Activated CD4-positive, alpha-beta T cell treated with anti-CD3 and anti-CD28 coated beads, Interleukin-10, Interleukin-2, amounts not matched to agents 100 ng/mL and 50 ng/mL, durations not matched to agents 16 hours and 8 hours (primary cell): Measurements from ENCODE around the gene NTN3.
"Not testable (repeated sequence)": the region's sequence is repeated elsewhere in the genome, so short reads cannot be mapped to it uniquely, and the experiment has no call there.

Source experiments
- DNase-seq: peaks from one replicate; pipeline ENCODE4 v3.0.0-alpha.2; 2020

Gene NTN3

GRCh38 chr16:2441143-2441804 lies 29.8 kb upstream of the NTN3 start:
- not testable (repeated sequence) for DNase-seq

GRCh38 chr16:2443555-2443954 lies 27.5 kb upstream of the NTN3 start:
- DNase-seq, result no peak

- DNase-seq, result no peak
Measured at GRCh38 chr16:2447920-2448583, 23.0 kb upstream of the NTN3 start.

- no peak for DNase-seq
Measured at GRCh38 chr16:2449118-2449517, 22.0 kb upstream of the NTN3 start.

GRCh38 chr16:2450535-2450934 lies 20.6 kb upstream of the NTN3 start:
- no peak for DNase-seq

- DNase-seq, result no peak
Measured at GRCh38 chr16:2450975-2451381, 20.1 kb upstream of the NTN3 start.

GRCh38 chr16:2451851-2452320 lies 19.2 kb upstream of the NTN3 start:
- DNase-seq, result no peak

GRCh38 chr16:2452650-2453049 lies 18.4 kb upstream of the NTN3 start:
- no peak for DNase-seq

- no peak for DNase-seq
Measured at GRCh38 chr16:2455081-2455845, 15.8 kb upstream of the NTN3 start.

- no peak for DNase-seq
Measured at GRCh38 chr16:2456551-2457153, 14.4 kb upstream of the NTN3 start.

GRCh38 chr16:2457267-2457666 lies 13.8 kb upstream of the NTN3 start:
- no peak for DNase-seq

- no peak for DNase-seq
Measured at GRCh38 chr16:2457946-2458345, 13.2 kb upstream of the NTN3 start.

GRCh38 chr16:2458887-2459646 lies 12.0 kb upstream of the NTN3 start:
- no peak for DNase-seq

GRCh38 chr16:2459647-2460390 lies 11.3 kb upstream of the NTN3 start, which contains the start of gene TEDC2:
Gene TEDC2 (plus strand): TSS chr16:2460109. CDS start chr16:2460145, 36 bp downstream.
- peak; percentile 99 for DNase-seq

- DNase-seq, result no peak
Measured at GRCh38 chr16:2460391-2460713, 10.7 kb upstream of the NTN3 start.

- DNase-seq, result no peak
Measured at GRCh38 chr16:2460916-2461315, 10.2 kb upstream of the NTN3 start.

- no peak for DNase-seq
Measured at GRCh38 chr16:2462031-2462866, 8.8 kb upstream of the NTN3 start.

GRCh38 chr16:2464333-2464732 lies 6.8 kb upstream of the NTN3 start:
- DNase-seq, result no peak

GRCh38 chr16:2465653-2466415 lies 5.3 kb upstream of the NTN3 start:
- no peak for DNase-seq
